ENCODE measurements around the gene APOA4.
A peak's percentile ranks its signal among the peaks of the same experiment; 100 is the strongest.
"Not testable (repeated sequence)": the region's sequence is repeated elsewhere in the genome, so short reads cannot be mapped to it uniquely, and the experiment has no call there.

Gene APOA4

DNA sequence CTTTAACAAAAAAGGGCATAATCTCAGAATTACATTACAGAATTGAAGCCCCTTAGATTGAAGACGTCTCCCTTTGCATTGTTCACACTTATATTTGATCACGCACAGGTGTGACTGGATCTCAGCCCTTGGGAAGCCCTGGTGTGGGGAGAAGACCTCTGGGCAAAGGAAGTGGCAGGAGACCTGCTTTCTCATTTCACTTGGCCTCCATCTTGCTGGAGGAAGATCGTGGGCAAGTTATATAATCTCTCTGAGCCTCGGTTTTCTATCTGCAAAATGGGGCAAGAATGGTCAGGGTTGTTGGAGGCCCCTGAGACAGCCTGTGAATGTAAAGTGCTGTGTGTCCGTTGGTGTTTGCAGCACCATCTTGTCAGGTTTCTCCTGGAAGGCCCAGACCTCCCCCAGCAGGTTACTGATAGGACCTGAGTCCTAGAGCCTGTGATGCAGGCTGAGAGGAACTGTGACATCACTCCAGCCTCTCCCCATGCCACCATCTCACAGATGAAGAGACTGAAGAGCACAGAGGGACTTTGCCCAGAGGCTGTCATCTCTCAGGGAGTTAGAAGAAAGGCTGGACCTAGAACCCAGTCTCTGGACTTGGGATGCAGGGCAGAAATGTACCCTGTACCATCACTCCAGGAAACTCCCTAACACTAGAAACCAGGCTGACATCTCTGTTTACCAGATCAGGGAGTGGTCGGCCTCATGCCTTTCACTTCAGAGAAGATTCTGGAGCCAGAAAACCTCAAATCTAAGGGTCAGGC is 15.4 kb upstream of the APOA4 start:
- H3K27me3 ChIP-seq = no peaks in the 10 kb centered on the region
- no peak overlapping the region for H3K27ac ChIP-seq
- H3K4me3 ChIP-seq = no peak overlapping the region
- H4K20me1 ChIP-seq = no peaks in the 10 kb centered on the region
- peaks cover 22% of the 10 kb centered on the region for H3K4me1 ChIP-seq
- H3K9ac ChIP-seq = no peak overlapping the region
- TF ChIP-seq Cebpa-rat (IDR thresholded peaks at IDR 0.05) = no peak
- H3K36me3 ChIP-seq = peaks cover 7% of the 10 kb centered on the region
- no peak overlapping the region for H3K4me2 ChIP-seq
- H3K9me3 ChIP-seq = no peaks in the 10 kb centered on the region

- no peaks in the 10 kb centered on the region for H3K9me3 ChIP-seq
- peaks cover 22% of the 10 kb centered on the region for H3K4me1 ChIP-seq
- no peaks in the 10 kb centered on the region for H3K27me3 ChIP-seq
- no peak within 1 kb of the TSS for H3K4me3 ChIP-seq
- H3K4me2 ChIP-seq = 0 out of 2 replicates have a peak within 1 kb of the TSS, but pooled peaks have one; percentile 99
- no peak within 1 kb of the TSS for H3K27ac ChIP-seq
- H3K36me3 ChIP-seq = no peaks in the 10 kb centered on the region
- no peaks in the 10 kb centered on the region for H4K20me1 ChIP-seq
- H3K9ac ChIP-seq = no peak within 1 kb of the TSS
- TF ChIP-seq Cebpa-rat (IDR thresholded peaks at IDR 0.05) = no peak
Observed at GRCh38 chr11:116837231-116838091, 14.4 kb upstream of the APOA4 start, which contains the start of gene APOA1. Gene APOA1 (minus strand): TSS chr11:116837622. CDS start chr11:116837387, 235 bp downstream.

GRCh38 chr11:116836632-116836991 is 13.5 kb upstream of the APOA4 start:
- Histone ChIP-seq H3K4me1 (peaks cover 22% of the 10 kb centered on the region), H3K27me3 (no peaks in the 10 kb centered on the region), H3K4me2 (no peak overlapping the region), H3K27ac (no peak overlapping the region), H3K9ac (no peak overlapping the region), H3K9me3 (no peaks in the 10 kb centered on the region), H4K20me1 (no peaks in the 10 kb centered on the region), H3K36me3 (no peaks in the 10 kb centered on the region), H3K4me3 (no peak overlapping the region)
- TF ChIP-seq Cebpa-rat (IDR thresholded peaks at IDR 0.05) = no peak

DNA sequence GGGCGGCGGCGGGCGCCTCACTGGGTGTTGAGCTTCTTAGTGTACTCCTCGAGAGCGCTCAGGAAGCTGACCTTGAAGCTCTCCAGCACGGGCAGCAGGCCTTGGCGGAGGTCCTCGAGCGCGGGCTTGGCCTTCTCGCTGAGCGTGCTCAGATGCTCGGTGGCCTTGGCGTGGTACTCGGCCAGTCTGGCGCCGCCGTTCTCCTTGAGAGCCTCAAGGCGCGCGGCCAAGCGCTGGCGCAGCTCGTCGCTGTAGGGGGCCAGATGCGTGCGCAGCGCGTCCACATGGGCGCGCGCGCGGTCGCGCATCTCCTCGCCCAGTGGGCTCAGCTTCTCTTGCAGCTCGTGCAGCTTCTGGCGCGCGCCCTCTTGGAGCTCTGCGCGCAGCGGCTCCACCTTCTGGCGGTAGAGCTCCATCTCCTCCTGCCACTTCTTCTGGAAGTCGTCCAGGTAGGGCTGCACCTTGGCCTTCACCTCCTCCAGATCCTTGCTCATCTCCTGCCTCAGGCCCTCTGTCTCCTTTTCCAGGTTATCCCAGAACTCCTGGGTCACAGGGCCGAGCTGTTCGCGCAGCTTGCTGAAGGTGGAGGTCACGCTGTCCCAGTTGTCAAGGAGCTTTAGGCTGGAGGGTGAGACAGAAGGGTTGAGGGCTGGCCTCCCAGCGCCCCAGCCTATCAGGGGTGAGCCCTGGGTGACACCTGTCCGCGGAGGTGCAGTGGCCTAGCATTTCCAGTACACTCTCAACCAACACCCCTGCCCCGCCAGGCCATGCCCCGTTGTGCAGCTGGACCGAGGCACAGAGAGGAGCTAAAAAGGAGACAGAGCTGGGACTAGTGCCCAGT is 12.9 kb upstream of the APOA4 start:
- Histone ChIP-seq H3K9ac (peak overlapping the region; percentile 84), H3K27me3 (no peaks in the 10 kb centered on the region), H3K9me3 (no peaks in the 10 kb centered on the region), H3K27ac (peak overlapping the region; percentile 85), H3K4me2 (peak overlapping the region; percentile 99), H4K20me1 (no peaks in the 10 kb centered on the region), H3K36me3 (no peaks in the 10 kb centered on the region), H3K4me3 (peak overlapping the region; percentile 70), H3K4me1 (peaks cover 22% of the 10 kb centered on the region)
- TF ChIP-seq Cebpa-rat (IDR thresholded peaks at IDR 0.05) = no peak

DNA sequence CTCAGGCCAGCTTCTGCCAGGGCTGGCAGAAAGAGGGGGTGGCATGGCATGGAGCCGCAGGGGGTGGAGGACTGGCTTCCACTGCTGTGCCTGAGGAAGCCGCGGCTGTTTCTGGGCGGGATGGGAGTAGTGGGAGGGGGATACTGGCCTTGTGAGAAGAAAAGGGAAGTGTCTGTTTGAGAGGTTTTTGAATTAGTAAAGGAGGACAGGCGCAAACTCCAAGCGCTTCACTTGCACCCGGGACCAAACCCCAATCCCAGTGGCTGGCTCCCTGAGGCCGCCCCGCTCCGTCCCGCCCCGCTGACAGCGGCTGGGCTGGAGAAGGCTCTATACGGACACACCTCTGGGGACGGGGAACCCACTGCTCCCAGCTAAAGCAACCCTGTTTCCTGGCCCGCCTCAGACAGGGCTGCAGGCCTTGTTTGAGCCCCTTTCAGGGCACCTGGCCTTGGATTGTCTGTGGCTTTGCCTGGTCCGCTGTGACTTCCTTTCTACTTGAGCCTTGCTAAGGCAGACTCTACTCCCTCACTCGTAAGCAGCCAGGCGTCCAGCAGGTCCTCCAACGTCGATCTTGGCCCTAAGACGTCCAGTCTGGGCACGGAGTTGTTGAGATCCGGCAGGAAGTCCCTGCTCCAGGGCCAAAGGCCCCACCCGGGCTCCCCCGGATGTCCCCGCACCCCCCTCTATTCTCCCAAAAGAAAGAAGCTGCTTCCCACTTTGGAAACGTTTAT is 12.1 kb upstream of the APOA4 start:
- Histone ChIP-seq H3K4me3 (peak overlapping the region; percentile 70), H3K9me3 (no peaks in the 10 kb centered on the region), H3K27ac (peak overlapping the region; percentile 85), H3K4me2 (peak overlapping the region; percentile 99), H3K4me1 (peaks cover 22% of the 10 kb centered on the region), H4K20me1 (no peaks in the 10 kb centered on the region), H3K9ac (peak overlapping the region; percentile 84), H3K36me3 (no peaks in the 10 kb centered on the region), H3K27me3 (no peaks in the 10 kb centered on the region)
- TF ChIP-seq Cebpa-rat (IDR thresholded peaks at IDR 0.05) = no peak

GRCh38 chr11:116834535-116835041 is 11.5 kb upstream of the APOA4 start:
- H3K27ac ChIP-seq, H3K27me3 ChIP-seq, H3K36me3 ChIP-seq, H3K9me3 ChIP-seq, H4K20me1 ChIP-seq: not testable (repeated sequence)
- Histone ChIP-seq H3K4me1 (peaks cover 28% of the 10 kb centered on the region), H3K4me2 (peak overlapping the region; percentile 99), H3K9ac (peak overlapping the region; percentile 84; the same call in 1 of the 2 replicates), H3K4me3 (peak overlapping the region; percentile 70; the same call in 1 of the 2 replicates)

GRCh38 chr11:116833816-116834534 is 10.9 kb upstream of the APOA4 start:
- Histone ChIP-seq H3K27me3 (no peaks in the 10 kb centered on the region), H3K9ac (no peak overlapping the region), H3K27ac (no peak overlapping the region), H3K4me2 (peak overlapping the region; percentile 99), H3K4me3 (no peak overlapping the region), H3K9me3 (no peaks in the 10 kb centered on the region), H4K20me1 (no peaks in the 10 kb centered on the region), H3K4me1 (peaks cover 33% of the 10 kb centered on the region), H3K36me3 (no peaks in the 10 kb centered on the region)
- TF ChIP-seq Cebpa-rat (IDR thresholded peaks at IDR 0.05) = no peak

DNA sequence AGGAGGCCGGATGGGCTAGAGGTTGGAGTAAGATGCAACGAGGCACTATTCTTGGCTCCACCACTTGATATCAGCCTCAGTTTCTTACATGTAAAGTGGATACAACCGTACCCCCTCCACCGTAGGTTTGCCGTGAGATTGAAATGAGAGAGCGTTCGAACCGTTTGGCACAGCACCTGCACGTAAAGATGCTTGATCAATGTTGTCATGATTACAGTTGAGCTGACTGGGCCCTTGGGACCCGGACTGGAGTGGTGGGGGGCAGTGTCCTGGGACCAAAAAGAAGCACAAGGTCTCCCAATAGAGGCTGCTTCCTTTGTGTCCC is 10.3 kb upstream of the APOA4 start:
- TF ChIP-seq Cebpa-rat (IDR thresholded peaks at IDR 0.05) = no peak
- H3K36me3 ChIP-seq = no peaks in the 10 kb centered on the region
- H3K9ac ChIP-seq = no peak overlapping the region
- no peaks in the 10 kb centered on the region for H3K9me3 ChIP-seq
- no peaks in the 10 kb centered on the region for H3K27me3 ChIP-seq
- H3K4me3 ChIP-seq = no peak overlapping the region
- no peaks in the 10 kb centered on the region for H4K20me1 ChIP-seq
- H3K4me1 ChIP-seq = peaks cover 33% of the 10 kb centered on the region
- H3K27ac ChIP-seq = no peak overlapping the region
- H3K4me2 ChIP-seq = peak overlapping the region; percentile 99; the same call in 1 of the 2 replicates

Data from BLaER1 (cell line).